Ishikawa (cell line): Measurements from ENCODE around the gene RASL11A.

Experiments used
- CEBPB ChIP-seq: IDR thresholded peaks from 2 replicates; pipeline ENCODE4 v1.6.1; 2012
- CREB1 ChIP-seq: IDR thresholded peaks from 2 replicates; pipeline ENCODE4 v1.6.1; 2012; ENCODE audit warnings: low read depth
- EGR1 ChIP-seq: IDR thresholded peaks from 2 replicates; pipeline ENCODE4 v1.6.1; 2012
- EP300 ChIP-seq: IDR thresholded peaks from 2 replicates; pipeline ENCODE4 v1.6.1; 2012; ENCODE audit warnings: borderline replicate concordance
- FOXM1 ChIP-seq: IDR thresholded peaks from 2 replicates; pipeline ENCODE4 v1.6.1; 2012; ENCODE audit warnings: low read depth, borderline replicate concordance
- NFIC ChIP-seq: IDR thresholded peaks from 2 replicates; pipeline ENCODE4 v1.6.1; 2012
- RAD21 ChIP-seq: IDR thresholded peaks from 2 replicates; pipeline ENCODE4 v1.6.1; 2012; ENCODE audit warnings: low read depth
- TAF1 ChIP-seq: IDR thresholded peaks from 2 replicates; pipeline ENCODE4 v1.6.1; 2012; ENCODE audit warnings: low read depth, mild to moderate bottlenecking
- TCF12 ChIP-seq: IDR thresholded peaks from 2 replicates; pipeline ENCODE4 v1.6.1; 2012; ENCODE audit warnings: low read depth
- TEAD4 ChIP-seq: IDR thresholded peaks from 2 replicates; pipeline ENCODE4 v1.6.1; 2012
- YY1 ChIP-seq: IDR thresholded peaks from 2 replicates; pipeline ENCODE4 v1.6.1; 2012; ENCODE audit warnings: low read depth
- ZBTB7A ChIP-seq: IDR thresholded peaks from 2 replicates; pipeline ENCODE4 v1.6.1; 2012; ENCODE audit warnings: low read depth
- TF ChIP-seq, protein P1 (sequence below): IDR thresholded peaks from 2 replicates; pipeline ENCODE4 v1.6.1; 2012; ENCODE audit warnings: low read depth, mild to moderate bottlenecking
- TF ChIP-seq, protein P2 (sequence below): IDR thresholded peaks from 2 replicates; pipeline ENCODE4 v1.6.1; 2012
- TF ChIP-seq, protein P3 (sequence below): IDR thresholded peaks from 2 replicates; pipeline ENCODE4 v1.6.1; 2012

RASL11A gene

DNA sequence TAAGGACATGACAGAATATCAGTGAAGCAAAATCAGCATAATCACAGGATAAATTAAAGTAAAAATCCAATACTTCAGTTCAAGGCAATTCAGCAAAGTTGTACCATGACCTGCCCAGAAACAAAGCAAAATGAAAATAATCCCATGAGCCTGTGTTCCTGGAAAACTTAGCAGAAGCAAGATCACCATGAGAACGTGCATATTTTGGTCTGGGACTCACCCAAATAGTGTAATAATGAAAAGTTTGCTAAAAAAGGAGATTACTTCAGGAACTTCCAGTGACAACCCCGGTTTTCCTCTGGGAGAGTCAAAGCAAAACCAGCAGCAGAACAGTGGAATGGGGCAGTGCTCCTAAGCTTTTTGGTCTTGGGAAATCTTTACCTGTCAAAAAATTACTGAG is 34.2 kb upstream of the RASL11A start:
- no peak for TF ChIP-seq FOXM1
- TF ChIP-seq NFIC: no peak
- TF ChIP-seq, protein P1, sequence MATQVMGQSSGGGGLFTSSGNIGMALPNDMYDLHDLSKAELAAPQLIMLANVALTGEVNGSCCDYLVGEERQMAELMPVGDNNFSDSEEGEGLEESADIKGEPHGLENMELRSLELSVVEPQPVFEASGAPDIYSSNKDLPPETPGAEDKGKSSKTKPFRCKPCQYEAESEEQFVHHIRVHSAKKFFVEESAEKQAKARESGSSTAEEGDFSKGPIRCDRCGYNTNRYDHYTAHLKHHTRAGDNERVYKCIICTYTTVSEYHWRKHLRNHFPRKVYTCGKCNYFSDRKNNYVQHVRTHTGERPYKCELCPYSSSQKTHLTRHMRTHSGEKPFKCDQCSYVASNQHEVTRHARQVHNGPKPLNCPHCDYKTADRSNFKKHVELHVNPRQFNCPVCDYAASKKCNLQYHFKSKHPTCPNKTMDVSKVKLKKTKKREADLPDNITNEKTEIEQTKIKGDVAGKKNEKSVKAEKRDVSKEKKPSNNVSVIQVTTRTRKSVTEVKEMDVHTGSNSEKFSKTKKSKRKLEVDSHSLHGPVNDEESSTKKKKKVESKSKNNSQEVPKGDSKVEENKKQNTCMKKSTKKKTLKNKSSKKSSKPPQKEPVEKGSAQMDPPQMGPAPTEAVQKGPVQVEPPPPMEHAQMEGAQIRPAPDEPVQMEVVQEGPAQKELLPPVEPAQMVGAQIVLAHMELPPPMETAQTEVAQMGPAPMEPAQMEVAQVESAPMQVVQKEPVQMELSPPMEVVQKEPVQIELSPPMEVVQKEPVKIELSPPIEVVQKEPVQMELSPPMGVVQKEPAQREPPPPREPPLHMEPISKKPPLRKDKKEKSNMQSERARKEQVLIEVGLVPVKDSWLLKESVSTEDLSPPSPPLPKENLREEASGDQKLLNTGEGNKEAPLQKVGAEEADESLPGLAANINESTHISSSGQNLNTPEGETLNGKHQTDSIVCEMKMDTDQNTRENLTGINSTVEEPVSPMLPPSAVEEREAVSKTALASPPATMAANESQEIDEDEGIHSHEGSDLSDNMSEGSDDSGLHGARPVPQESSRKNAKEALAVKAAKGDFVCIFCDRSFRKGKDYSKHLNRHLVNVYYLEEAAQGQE: no peak
- no peak for TF ChIP-seq CEBPB
- TF ChIP-seq, protein P2, sequence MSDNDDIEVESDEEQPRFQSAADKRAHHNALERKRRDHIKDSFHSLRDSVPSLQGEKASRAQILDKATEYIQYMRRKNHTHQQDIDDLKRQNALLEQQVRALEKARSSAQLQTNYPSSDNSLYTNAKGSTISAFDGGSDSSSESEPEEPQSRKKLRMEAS: no peak

DNA sequence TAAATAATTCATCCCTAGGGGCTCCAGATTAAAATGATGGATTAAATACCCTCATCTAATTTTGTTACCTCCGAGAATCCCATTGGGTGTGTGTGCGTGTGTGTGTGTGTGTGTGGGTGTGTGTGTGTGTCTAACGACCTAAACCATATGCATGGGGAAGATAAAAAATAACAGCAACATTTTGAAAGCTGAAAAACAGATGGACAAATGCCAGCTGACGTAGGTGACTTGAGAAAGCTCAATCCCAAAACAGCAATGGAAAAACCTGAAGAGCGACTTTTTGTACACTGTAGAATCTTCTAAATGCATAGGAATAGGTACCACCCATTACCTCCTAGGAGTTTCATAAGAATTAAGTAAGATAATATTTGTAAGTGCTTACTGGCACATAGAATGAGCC is 27.9 kb upstream of the RASL11A start:
- TF ChIP-seq TCF12 (no peak), CREB1 (no peak), ZBTB7A (no peak), CEBPB (no peak), EP300 (no peak)

DNA sequence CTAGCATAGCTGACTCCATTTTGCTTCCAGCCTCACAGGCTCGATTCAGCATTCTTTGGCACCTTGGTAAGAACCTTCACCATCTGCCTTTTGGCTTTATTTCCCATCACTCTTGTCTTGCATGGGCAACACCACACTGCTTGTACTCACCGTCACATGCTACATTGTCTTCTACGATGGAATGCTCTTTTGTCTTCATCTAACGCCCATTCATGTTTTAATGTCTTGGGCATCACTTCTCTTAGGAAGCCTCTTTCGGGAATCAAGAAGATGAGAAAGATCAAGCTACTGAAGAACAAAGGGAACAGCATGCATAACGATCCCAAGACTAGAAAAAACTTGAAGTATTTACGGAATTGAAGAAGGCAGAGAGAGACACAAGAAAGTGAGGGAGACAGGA is 25.0 kb upstream of the RASL11A start:
- no peak for TF ChIP-seq EGR1
- TF ChIP-seq, protein P1: no peak
- TF ChIP-seq, protein P2: no peak
- TF ChIP-seq CREB1: no peak

DNA sequence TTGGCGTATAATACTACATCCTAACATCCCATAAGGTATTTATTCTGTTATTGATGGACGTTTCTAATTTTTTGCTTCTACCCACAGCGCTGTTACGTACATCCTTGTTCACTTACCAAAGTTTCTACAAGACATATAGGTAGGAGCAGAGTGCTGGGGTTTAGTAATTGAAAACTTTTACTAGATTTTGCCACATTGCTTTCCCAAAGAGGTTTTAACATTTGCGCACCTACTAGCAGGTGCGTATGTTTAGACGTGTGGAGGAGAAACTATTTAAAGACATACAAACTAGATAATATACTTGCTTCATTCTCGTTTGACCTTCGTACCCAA is 19.8 kb upstream of the RASL11A start:
- TF ChIP-seq, protein P2: no peak
- no peak for TF ChIP-seq TAF1
- no peak for TF ChIP-seq TCF12
- TF ChIP-seq EP300: no peak

DNA sequence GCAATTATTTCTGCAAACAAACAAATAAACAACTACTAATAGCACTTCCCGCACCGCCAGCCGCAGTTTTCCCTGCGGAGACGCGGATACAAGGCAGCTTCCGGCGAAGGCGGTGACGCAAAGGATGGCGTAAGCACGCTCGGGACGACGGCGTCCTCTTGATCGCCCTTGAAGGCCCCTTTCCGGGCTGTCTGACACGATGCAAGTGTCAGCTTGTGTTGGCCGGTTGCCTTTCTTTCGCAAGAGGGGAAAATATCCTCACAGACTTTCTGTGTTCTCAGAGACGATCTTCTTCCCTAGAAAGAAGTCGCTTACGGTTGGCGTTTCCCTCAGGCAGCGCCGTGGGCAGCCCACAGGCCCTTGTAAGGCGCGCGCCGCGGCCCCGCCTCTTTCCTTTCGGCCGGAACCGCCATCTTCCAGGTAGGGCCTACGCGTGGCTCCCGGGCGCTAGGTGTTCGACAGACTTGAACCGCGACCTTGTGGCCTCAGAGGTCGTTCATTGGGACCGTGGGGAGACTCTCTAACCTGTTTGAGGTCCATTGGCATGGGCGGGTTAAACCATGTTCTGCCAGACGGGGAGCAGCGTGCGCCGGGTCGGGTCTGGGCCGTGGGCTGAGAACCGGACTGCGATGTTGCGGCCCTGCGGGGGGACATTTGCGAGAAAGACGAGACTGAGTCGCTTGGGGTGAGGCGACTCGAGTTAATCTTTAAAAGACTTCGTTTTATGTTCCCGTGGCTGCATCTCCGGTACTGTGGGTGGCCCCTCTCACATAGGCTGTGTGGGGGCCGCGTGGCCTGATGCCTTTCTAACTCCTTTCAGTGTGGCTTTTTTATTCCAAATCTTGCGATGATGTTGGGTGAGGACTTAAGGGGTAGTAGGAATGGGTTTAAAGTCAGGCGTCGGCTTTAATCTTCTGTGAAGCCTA is 19.2 kb upstream of the RASL11A start, which contains the start of gene RPL21:
TSS of gene RPL21 (plus strand) at position 393 of the 926 bp plus-strand sequence. CDS start 2,219 bp downstream, outside the sequence.
- no peak for TF ChIP-seq TEAD4
- 0 out of 2 replicates have a peak, but pooled peaks have one; percentile 14 for TF ChIP-seq FOXM1
- TF ChIP-seq, protein P3, sequence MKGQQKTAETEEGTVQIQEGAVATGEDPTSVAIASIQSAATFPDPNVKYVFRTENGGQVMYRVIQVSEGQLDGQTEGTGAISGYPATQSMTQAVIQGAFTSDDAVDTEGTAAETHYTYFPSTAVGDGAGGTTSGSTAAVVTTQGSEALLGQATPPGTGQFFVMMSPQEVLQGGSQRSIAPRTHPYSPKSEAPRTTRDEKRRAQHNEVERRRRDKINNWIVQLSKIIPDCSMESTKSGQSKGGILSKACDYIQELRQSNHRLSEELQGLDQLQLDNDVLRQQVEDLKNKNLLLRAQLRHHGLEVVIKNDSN: no peak
- TF ChIP-seq EP300: no peak; the same call in 1 of the 2 replicates
- TF ChIP-seq CEBPB: peak; percentile 44; the same call in 1 of the 2 replicates
- TF ChIP-seq ZBTB7A: no peak
- TF ChIP-seq YY1: peak; percentile 86
- TF ChIP-seq, protein P1: no peak
- no peak for TF ChIP-seq EGR1
- peak; percentile 44 for TF ChIP-seq NFIC
- TF ChIP-seq TCF12: 0 out of 2 replicates have a peak, but pooled peaks have one; percentile 37
- peak; percentile 92 for TF ChIP-seq TAF1
- 0 out of 2 replicates have a peak, but pooled peaks have one; percentile 6 for TF ChIP-seq RAD21
- peak; percentile 93 for TF ChIP-seq CREB1
- TF ChIP-seq, protein P2: peak; percentile 93
